Measurements from ENCODE around the gene METTL13. TPM values are rescaled to one million over a fixed set of nuclear protein-coding genes. Genes with fewer than 3 reads are reported as not detected.

The METTL13 gene
- total RNA-seq, 2 experiments from 2014 or later, result 28.3 to 35.4 TPM

GRCh38 chr1:171758011-171758410 is 23.4 kb upstream of the METTL13 start:
- H3K4me1 ChIP-seq (ENCODE audit: insufficient read depth, low read length, poor library complexity, severe bottlenecking), result no peaks in the 10 kb centered on the region

GRCh38 chr1:171762143-171762563 is 19.3 kb upstream of the METTL13 start:
- H3K79me2 ChIP-seq (ENCODE audit: insufficient read depth, low read depth, low read length), result no peaks in the 10 kb centered on the region
- intact Hi-C loops (cut with micrococcal nuclease; ENCODE audit: unreplicated experiment), result no loop called here
- H3K4me1 ChIP-seq (ENCODE audit: insufficient read depth, low read length, poor library complexity, severe bottlenecking), result no peaks in the 10 kb centered on the region
- ChIA-PET CTCF (ENCODE audit: unreplicated experiment) (no interaction called here), POLR2A (interaction anchor here (0.7 to 1.4 kb wide), 4 partner anchors 15 to 38 kb away, joined by 3 to 4 read pairs (median 3); no protein-coding TSS in a partner anchor)
- H3K9me3 ChIP-seq (ENCODE audit: low read length), result no peaks in the 10 kb centered on the region
- no peaks in the 10 kb centered on the region for H4K20me1 ChIP-seq (ENCODE audit: insufficient read depth, low read length)
- no peak overlapping the region for H2AFZ ChIP-seq (ENCODE audit: low read length)
- H3K4me3 ChIP-seq (ENCODE audit: low read depth, low read length, poor library complexity, severe bottlenecking), result no peak overlapping the region
- H3K27ac ChIP-seq (ENCODE audit: low read depth, low read length, poor library complexity, severe bottlenecking), result no peak overlapping the region
- no TSS peak for BruUV-seq (replicated peaks)
- no peak for TF ChIP-seq EZH2phosphoT487 (IDR thresholded peaks at IDR 0.05; ENCODE audit: borderline replicate concordance, low read depth, low read length)
- TF ChIP-seq, protein P1, sequence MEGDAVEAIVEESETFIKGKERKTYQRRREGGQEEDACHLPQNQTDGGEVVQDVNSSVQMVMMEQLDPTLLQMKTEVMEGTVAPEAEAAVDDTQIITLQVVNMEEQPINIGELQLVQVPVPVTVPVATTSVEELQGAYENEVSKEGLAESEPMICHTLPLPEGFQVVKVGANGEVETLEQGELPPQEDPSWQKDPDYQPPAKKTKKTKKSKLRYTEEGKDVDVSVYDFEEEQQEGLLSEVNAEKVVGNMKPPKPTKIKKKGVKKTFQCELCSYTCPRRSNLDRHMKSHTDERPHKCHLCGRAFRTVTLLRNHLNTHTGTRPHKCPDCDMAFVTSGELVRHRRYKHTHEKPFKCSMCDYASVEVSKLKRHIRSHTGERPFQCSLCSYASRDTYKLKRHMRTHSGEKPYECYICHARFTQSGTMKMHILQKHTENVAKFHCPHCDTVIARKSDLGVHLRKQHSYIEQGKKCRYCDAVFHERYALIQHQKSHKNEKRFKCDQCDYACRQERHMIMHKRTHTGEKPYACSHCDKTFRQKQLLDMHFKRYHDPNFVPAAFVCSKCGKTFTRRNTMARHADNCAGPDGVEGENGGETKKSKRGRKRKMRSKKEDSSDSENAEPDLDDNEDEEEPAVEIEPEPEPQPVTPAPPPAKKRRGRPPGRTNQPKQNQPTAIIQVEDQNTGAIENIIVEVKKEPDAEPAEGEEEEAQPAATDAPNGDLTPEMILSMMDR (conservative IDR thresholded peaks at IDR 0.05; ENCODE audit: low read length), result no peak
- no peak overlapping the region for H3K4me2 ChIP-seq (ENCODE audit: low read length)
- DNase-seq (ENCODE audit: low spot score), result no peak
- no peaks in the 10 kb centered on the region for H3K36me3 ChIP-seq (ENCODE audit: insufficient read depth, low read length)
- no peaks in the 10 kb centered on the region for H3K9me2 ChIP-seq (ENCODE audit: insufficient read depth, low read length)

More at GRCh38 chr1:171758011-171758410, 23.4 kb upstream of the METTL13 start:
- DNase-seq (ENCODE audit: low spot score), result no peak
- BruUV-seq (replicated peaks), result no TSS peak
- Histone ChIP-seq H3K9me3 (ENCODE audit: low read length) (no peaks in the 10 kb centered on the region), H2AFZ (ENCODE audit: low read length) (no peak overlapping the region), H3K4me2 (ENCODE audit: low read length) (no peak overlapping the region), H3K27ac (ENCODE audit: low read depth, low read length, poor library complexity, severe bottlenecking) (no peak overlapping the region), H3K79me2 (ENCODE audit: insufficient read depth, low read depth, low read length) (no peaks in the 10 kb centered on the region), H4K20me1 (ENCODE audit: insufficient read depth, low read length) (no peaks in the 10 kb centered on the region), H3K4me3 (ENCODE audit: low read depth, low read length, poor library complexity, severe bottlenecking) (no peak overlapping the region), H3K9me2 (ENCODE audit: insufficient read depth, low read length) (no peaks in the 10 kb centered on the region), H3K36me3 (ENCODE audit: insufficient read depth, low read length) (no peaks in the 10 kb centered on the region)
- ChIA-PET POLR2A (no interaction called here), CTCF (ENCODE audit: unreplicated experiment) (no interaction called here)
- no peak for TF ChIP-seq EZH2phosphoT487 (IDR thresholded peaks at IDR 0.05; ENCODE audit: borderline replicate concordance, low read depth, low read length)
- TF ChIP-seq, protein P1 (conservative IDR thresholded peaks at IDR 0.05; ENCODE audit: low read length), result no peak
- intact Hi-C loops (cut with micrococcal nuclease; ENCODE audit: unreplicated experiment), result no loop called here

GRCh38 chr1:171763764-171764163 is 17.7 kb upstream of the METTL13 start:
- no peak overlapping the region for H3K27ac ChIP-seq (ENCODE audit: low read depth, low read length, poor library complexity, severe bottlenecking)
- no TSS peak for BruUV-seq (replicated peaks)

More at GRCh38 chr1:171763764-171764163, 17.7 kb upstream of the METTL13 start:
- no peak overlapping the region for H2AFZ ChIP-seq (ENCODE audit: low read length)
- POLR2A ChIA-PET, result no interaction called here
- no peak for TF ChIP-seq EZH2phosphoT487 (IDR thresholded peaks at IDR 0.05; ENCODE audit: borderline replicate concordance, low read depth, low read length)
- TF ChIP-seq, protein P1 (conservative IDR thresholded peaks at IDR 0.05; ENCODE audit: low read length), result no peak
- no peaks in the 10 kb centered on the region for H3K9me2 ChIP-seq (ENCODE audit: insufficient read depth, low read length)
- no peaks in the 10 kb centered on the region for H3K36me3 ChIP-seq (ENCODE audit: insufficient read depth, low read length)
- H3K4me3 ChIP-seq (ENCODE audit: low read depth, low read length, poor library complexity, severe bottlenecking), result no peak overlapping the region
- H3K9me3 ChIP-seq (ENCODE audit: low read length), result no peaks in the 10 kb centered on the region
- CTCF ChIA-PET (ENCODE audit: unreplicated experiment), result no interaction called here
- no peaks in the 10 kb centered on the region for H3K79me2 ChIP-seq (ENCODE audit: insufficient read depth, low read depth, low read length)
- H3K4me1 ChIP-seq (ENCODE audit: insufficient read depth, low read length, poor library complexity, severe bottlenecking), result no peaks in the 10 kb centered on the region
- no peaks in the 10 kb centered on the region for H4K20me1 ChIP-seq (ENCODE audit: insufficient read depth, low read length)
- no peak overlapping the region for H3K4me2 ChIP-seq (ENCODE audit: low read length)
- no peak for DNase-seq (ENCODE audit: low spot score)
- intact Hi-C loops (cut with micrococcal nuclease; ENCODE audit: unreplicated experiment), result no loop called here

Data from OCI-LY7 (cell line).